Neural cell (in vitro differentiated cells): ENCODE data around the gene LOXHD1. TPM values are rescaled to one million over a fixed set of nuclear protein-coding genes. Genes with fewer than 3 reads are reported as not detected.

Experiments
- H2AFZ ChIP-seq: fragments of 200-600, 300-800 bp; sonication (generic), shearing (Covaris generic); 2 replicates; pipeline ENCODE4 v1.6.0; 2014; ENCODE audit warnings: low read depth, mild to moderate bottlenecking, antibody characterized with exemption, low read length, moderate library complexity
- H3F3A ChIP-seq: fragments of 200-600 bp; shearing (Covaris generic); 2 replicates; pipeline ENCODE4 v1.6.1; 2016; ENCODE audit warnings: mild to moderate bottlenecking, moderate library complexity, mixed read lengths, antibody characterized with exemption, low read length; ENCODE audit not compliant: insufficient read depth, poor library complexity, severe bottlenecking
- H3K27ac ChIP-seq: fragments of 200-600, 300-800 bp; sonication (generic), shearing (Covaris generic); 2 replicates; pipeline ENCODE4 v1.5.1; 2014; ENCODE audit warnings: mild to moderate bottlenecking, low read length, moderate library complexity
- H3K27me3 ChIP-seq: fragments of 300-800, 200-600 bp; sonication (generic), shearing (Covaris generic); 2 replicates; pipeline ENCODE4 v1.6.0; 2014; ENCODE audit warnings: mild to moderate bottlenecking, low read depth, low read length, moderate library complexity; ENCODE audit not compliant: insufficient read depth
- H3K36me3 ChIP-seq: fragments of 300-800, 200-600 bp; sonication (generic), shearing (Covaris generic); 2 replicates; pipeline ENCODE4 v1.5.1; 2014; ENCODE audit warnings: mild to moderate bottlenecking, antibody characterized with exemption, low read length, moderate library complexity; ENCODE audit not compliant: insufficient read depth
- H3K4me2 ChIP-seq: fragments of 300-800, 200-600 bp; sonication (generic), shearing (Covaris generic); 2 replicates; pipeline ENCODE4 v1.6.0; 2014; ENCODE audit warnings: mild to moderate bottlenecking, low read length
- H3K4me3 ChIP-seq: fragments of 300-800, 200-600 bp; sonication (generic), shearing (Covaris generic); 2 replicates; pipeline ENCODE4 v1.5.1; 2014; ENCODE audit warnings: mild to moderate bottlenecking, low read length, moderate library complexity
- H3K79me2 ChIP-seq: fragments of 200-600 bp; shearing (Covaris generic); replicated peaks from 2 replicates; pipeline ENCODE4 v1.6.0; 2014; ENCODE audit warnings: mild to moderate bottlenecking, low read length, moderate library complexity; ENCODE audit not compliant: insufficient read depth
- H3K9ac ChIP-seq: fragments of 300-800, 200-600 bp; sonication (generic), shearing (Covaris generic); 2 replicates; pipeline ENCODE4 v1.6.1; 2016; ENCODE audit warnings: mild to moderate bottlenecking, low read length, mixed read lengths
- H3K9me2 ChIP-seq: fragments of 200-600 bp; shearing (Covaris generic); 2 replicates; pipeline ENCODE4 v1.6.1; 2016; ENCODE audit warnings: mild to moderate bottlenecking, low read length, mixed read lengths; ENCODE audit not compliant: insufficient read depth
- H3K9me3 ChIP-seq: fragments of 200-600, 300-800 bp; sonication (generic), shearing (Covaris generic); 2 replicates; pipeline ENCODE4 v1.6.1; 2016; ENCODE audit warnings: mild to moderate bottlenecking, mixed run types, low read length, moderate library complexity, mixed read lengths
- H4K20me1 ChIP-seq: fragments of 200-600 bp; shearing (Covaris generic); 2 replicates; pipeline ENCODE4 v1.6.1; 2016; ENCODE audit warnings: mild to moderate bottlenecking, mixed run types; ENCODE audit not compliant: insufficient read depth
- CTCF ChIP-seq: fragments of 450-650 bp; IDR thresholded peaks from 2 replicates; pipeline ENCODE4 v1.5.1; 2014; ENCODE audit warnings: antibody characterized with exemption, mild to moderate bottlenecking, moderate library complexity; ENCODE audit not compliant: poor library complexity, severe bottlenecking
- EP300 ChIP-seq: fragments of 450-650 bp; conservative IDR thresholded peaks from 2 replicates; pipeline ENCODE4 v1.6.1; 2014; ENCODE audit warnings: antibody characterized with exemption, mild to moderate bottlenecking, moderate library complexity; ENCODE audit not compliant: poor library complexity, severe bottlenecking
- EZH2 ChIP-seq: fragments of 200-600, 300-800 bp; shearing (Covaris generic), sonication (generic); IDR thresholded peaks from 2 replicates; pipeline ENCODE4 v1.6.1; 2014; ENCODE audit warnings: antibody characterized with exemption, low read length, borderline replicate concordance, mild to moderate bottlenecking; ENCODE audit not compliant: insufficient read depth, poor library complexity, severe bottlenecking
- MXI1 ChIP-seq: fragments of 450-650 bp; conservative IDR thresholded peaks from 2 replicates; pipeline ENCODE4 v1.6.1; 2014; ENCODE audit warnings: antibody characterized with exemption, mild to moderate bottlenecking; ENCODE audit not compliant: poor library complexity, severe bottlenecking
- POLR2AphosphoS5 ChIP-seq: IDR thresholded peaks from 2 replicates; pipeline ENCODE4 v1.6.1; 2012
- RAD21 ChIP-seq: fragments of 450-650 bp; conservative IDR thresholded peaks from 2 replicates; pipeline ENCODE4 v1.6.1; 2014; ENCODE audit warnings: antibody characterized with exemption, mild to moderate bottlenecking, moderate library complexity
- REST ChIP-seq: IDR thresholded peaks from 2 replicates; pipeline ENCODE4 v1.6.1; 2012; ENCODE audit warnings: borderline replicate concordance
- SMC3 ChIP-seq: fragments of 450-650 bp; conservative IDR thresholded peaks from 2 replicates; pipeline ENCODE4 v1.6.1; 2014; ENCODE audit warnings: antibody characterized with exemption, mild to moderate bottlenecking, moderate library complexity; ENCODE audit not compliant: poor library complexity
- TAF1 ChIP-seq: IDR thresholded peaks from 2 replicates; pipeline ENCODE4 v1.6.1; 2012; ENCODE audit warnings: low read depth
- polyA plus RNA-seq: library from polyadenylated mRNA; depleted of rRNA; stranded (reverse); fragments of >200 nt; gene quantifications from 2 replicates; pipeline ENCODE4 v1.2.3, GENCODE V29; 2014

Gene LOXHD1
- polyA plus RNA-seq, 1 donor from 2014 or later = not detected

- Histone ChIP-seq H3F3A (no peaks in the 10 kb centered on the region), H3K27me3 (no peaks in the 10 kb centered on the region), H4K20me1 (no peaks in the 10 kb centered on the region), H3K36me3 (no peaks in the 10 kb centered on the region), H3K79me2 (no peaks in the 10 kb centered on the region), H3K27ac (no peak overlapping the region), H3K9ac (no peak overlapping the region), H3K4me2 (no peak overlapping the region), H3K4me3 (no peak overlapping the region), H2AFZ (no peak overlapping the region), H3K9me3 (no peaks in the 10 kb centered on the region), H3K9me2 (no peaks in the 10 kb centered on the region)
- TF ChIP-seq TAF1 (no peak), MXI1 (no peak), CTCF (no peak), EZH2 (no peak), SMC3 (no peak), EP300 (no peak), POLR2AphosphoS5 (no peak), RAD21 (no peak), REST (no peak)
Observed at GRCh38 chr18:46601141-46601805, 55.7 kb downstream of the LOXHD1 start.

- TF ChIP-seq RAD21 = no peak
- TF ChIP-seq SMC3 = no peak
- TF ChIP-seq EP300 = no peak
- TF ChIP-seq POLR2AphosphoS5 = no peak
- no peak for TF ChIP-seq EZH2
- TF ChIP-seq TAF1 = no peak
- no peak for TF ChIP-seq CTCF
- TF ChIP-seq MXI1 = no peak
- no peaks in the 10 kb centered on the region for H4K20me1 ChIP-seq
- no peaks in the 10 kb centered on the region for H3K36me3 ChIP-seq
- no peak overlapping the region for H3K4me3 ChIP-seq
- H3F3A ChIP-seq = no peaks in the 10 kb centered on the region
- H3K4me2 ChIP-seq = no peak overlapping the region
- H3K9me2 ChIP-seq = no peaks in the 10 kb centered on the region
- no peaks in the 10 kb centered on the region for H3K9me3 ChIP-seq
- H3K79me2 ChIP-seq = no peaks in the 10 kb centered on the region
- H2AFZ ChIP-seq = no peak overlapping the region
- H3K27ac ChIP-seq = no peak overlapping the region
- no peaks in the 10 kb centered on the region for H3K27me3 ChIP-seq
- no peak overlapping the region for H3K9ac ChIP-seq
Observed at GRCh38 chr18:46596119-46596518, 60.9 kb downstream of the LOXHD1 start.
